Measurements from ENCODE around the gene RAB12.
"Not testable (repeated sequence)": the region's sequence is repeated elsewhere in the genome, so short reads cannot be mapped to it uniquely, and the experiment has no call there.

The RAB12 gene

DNA sequence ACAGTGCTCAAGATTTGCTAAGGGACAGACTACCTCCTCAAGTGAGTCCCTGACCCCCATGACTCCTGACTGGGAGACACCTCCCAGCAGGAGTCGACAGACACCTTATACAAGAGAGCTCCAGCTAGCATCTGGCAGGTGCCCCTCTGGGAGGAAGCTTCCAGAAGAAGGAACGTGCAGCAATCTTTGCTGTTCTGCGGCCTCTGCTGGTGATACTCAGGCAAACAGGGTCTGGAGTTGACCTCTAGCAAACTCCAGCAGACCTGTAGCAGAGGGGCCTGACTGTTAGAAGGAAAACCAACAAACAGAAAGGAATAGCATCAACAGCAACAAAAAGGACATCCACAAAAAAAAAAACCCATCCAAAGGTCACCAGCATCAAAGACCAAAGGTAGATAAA lies 38.1 kb downstream of the RAB12 start:
- DNase-seq (ENCODE audit: low read depth), result not testable (repeated sequence)

DNA sequence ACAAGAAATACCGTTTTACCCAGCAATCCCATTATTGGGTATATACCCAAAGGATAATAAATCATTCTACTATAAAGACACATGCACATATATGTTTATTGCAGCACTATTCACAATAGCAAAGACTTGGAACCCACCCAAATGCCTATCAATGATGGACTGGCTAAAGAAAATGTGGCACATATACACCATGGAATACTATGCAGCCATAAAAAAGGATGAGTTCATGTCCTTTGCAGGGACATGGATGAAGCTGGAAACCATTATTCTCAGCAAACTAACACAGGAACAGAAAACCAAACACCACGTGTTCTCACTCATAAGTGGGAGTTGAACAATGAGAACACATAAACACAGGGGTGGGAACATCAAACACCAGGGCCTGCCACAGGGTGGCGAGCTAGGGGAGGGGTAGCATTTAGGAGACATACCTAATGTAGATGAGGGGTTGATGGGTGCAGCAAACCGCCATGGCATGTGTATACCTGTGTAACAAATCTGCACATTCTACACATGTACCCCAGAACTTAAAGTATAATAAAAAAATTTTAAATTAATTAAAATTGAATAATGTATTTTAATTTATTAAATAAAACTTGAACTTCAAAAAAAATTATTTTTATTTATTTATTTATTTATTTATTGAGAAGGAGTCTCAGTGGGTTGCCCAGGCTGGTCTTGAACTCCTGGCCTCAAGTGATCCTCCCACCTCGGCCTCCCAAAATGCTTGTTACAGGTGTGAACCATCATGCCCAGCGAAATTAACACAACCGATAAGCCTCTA lies 42.4 kb downstream of the RAB12 start:
- DNase-seq (ENCODE audit: low read depth), result not testable (repeated sequence)

DNA sequence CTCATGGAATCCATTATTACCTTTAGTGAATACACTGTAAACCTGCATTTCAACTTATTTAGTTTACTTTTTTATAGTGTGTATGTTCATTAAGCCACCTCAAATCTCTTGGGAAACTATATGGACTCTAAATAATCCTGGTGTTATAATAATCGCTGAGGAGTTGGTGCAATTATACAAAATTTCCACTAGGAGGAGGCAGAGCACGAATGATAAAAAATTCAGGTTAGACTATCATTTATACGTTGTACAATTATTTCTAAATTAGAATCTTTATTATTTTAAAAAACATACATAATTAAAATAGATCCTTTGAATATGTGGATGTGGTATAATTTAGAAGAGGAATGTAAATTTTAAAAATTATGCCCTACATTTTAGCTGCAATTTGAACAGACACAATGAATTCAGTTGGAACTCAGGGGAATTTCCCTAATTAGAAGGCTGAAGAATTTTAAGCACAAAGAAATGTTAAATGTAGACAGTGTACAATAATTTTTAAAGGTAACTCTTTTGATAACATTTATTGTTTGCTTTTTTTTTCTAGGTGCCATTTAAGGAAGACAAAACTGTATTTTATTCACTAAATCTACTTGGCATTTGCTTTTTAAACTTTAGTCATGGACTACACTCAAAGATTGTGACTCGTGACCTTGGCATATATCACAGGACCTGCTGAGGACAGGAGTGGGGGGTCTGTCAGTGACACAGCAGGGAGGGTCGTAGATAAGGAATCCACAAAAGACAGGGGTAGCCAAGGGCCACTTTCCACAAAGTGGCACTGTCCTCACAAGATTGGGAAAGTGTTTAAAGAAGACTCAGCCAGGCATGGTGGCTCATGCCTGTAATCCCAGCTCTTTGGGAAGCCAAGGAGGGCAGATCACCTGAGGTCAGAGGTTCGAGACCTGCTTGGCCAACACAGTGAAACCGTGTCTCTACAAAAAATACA lies 45.5 kb downstream of the RAB12 start:
- DNase-seq (ENCODE audit: low read depth), result no peak

DNA sequence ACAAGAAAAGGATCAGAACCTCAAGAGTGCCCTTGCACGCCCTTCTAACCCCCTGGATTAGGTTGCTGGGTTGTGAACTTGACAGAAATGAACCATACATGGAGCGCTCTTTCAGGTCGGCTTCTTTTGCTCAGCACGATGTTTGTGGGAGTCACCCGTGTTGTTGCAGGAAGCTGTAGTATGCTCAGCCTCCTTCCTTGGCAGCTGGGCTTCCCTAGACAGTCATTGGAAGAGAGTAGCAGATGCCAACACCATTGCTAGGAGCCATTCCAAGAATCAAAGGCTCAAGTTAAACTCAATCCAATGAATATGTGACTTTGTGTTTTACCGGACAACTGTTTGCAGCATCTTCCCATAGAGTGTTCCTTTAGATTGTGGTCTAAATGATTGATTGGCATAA lies 47.0 kb downstream of the RAB12 start:
- no peak for DNase-seq (ENCODE audit: low read depth)

DNA sequence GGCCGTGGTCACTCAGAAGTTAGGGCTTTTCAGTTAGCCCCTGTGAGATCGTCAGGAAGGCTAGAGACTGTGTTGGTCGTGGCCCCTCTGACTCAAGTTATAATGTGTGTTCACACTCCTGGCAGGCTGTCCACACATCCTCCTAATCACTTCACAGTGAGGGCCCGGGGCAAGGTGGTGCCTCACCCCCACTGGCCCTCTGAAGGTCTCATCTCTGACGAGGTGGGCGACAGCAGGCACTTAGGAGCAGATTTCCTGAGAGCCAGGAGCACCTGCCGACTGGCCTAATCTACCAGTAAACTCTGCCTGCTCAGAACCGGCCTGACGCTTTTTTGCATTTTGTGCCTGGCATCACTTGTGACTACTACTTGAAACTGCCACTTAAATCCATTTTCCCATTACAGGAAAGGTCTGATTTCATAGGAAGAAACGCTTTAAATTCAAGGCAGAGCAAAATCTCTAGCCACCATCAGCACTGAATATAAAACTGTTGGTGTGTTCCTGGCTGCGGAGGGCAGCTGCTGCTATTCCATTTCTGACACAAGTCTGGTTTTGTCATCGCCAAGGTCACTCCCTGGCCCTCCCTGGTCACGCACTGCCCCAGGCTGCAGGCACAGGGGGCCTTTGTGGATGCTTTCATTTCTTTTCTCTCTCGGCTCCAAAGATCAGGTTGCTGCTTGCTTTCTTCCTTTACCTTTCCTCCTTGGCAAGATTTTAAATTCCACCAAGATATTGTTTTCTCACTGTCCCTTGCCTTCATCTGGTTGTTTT lies 48.0 kb downstream of the RAB12 start:
- DNase-seq (ENCODE audit: low read depth), result no peak

DNA sequence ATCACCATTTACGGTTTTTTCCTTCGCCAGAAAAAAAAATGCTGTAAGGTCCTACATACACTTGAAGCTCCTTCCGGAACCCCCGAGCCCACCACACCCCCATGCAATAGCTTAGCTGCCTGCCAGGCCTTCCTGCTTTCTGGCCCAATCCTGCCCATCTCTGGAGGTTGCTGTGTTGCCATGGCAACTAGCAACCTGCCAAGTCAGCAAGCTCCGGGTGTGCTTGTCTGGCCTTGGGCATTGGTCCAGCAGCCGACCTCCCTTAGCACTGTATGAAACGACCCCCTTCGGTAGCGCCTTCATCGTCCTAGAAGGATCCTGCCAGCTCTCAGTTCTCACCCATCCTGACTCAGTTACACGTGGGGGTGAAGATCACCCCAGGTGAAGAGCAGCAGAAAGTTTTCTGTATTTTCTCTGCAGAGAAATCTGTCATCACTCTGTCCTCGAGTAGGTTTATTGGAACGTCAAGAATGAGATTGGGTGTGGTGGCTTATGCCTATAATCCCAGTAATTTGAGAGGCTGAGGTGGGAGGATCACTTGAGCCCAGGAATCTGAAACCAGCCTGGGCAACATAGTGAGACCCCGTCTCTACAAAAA lies 48.7 kb downstream of the RAB12 start:
- DNase-seq (ENCODE audit: low read depth), result peak; percentile 54

DNA sequence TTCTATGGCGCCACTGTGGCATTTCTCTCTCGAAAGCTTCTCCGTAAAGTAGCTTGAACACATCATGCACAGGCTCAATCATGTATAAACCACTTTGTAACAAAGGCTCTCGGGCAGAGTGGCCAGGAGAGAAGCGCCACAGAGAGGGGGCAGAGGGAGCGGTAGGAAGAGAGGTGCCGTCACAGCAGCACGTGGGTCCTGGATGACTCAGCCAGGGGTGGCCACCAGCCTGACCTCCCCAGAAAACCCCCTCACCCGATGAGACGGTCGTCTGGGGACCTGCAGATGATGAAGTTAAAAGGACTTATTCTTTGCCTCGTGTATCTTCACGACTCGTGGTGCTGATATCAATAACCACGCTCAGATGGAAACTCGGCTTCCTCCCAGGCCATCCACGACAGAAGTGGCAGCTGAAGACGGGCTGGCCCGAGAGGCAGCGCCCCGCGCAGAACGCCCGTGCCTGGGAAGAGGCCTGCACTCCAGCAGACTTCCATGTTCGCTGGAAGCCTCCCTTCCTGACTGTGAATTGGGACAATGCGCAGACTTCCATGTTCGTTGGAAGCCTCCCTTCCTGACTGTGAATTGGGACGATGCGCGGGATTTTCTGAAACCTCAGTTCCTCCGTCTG lies 49.7 kb downstream of the RAB12 start:
- no peak for DNase-seq (ENCODE audit: low read depth)

DNA sequence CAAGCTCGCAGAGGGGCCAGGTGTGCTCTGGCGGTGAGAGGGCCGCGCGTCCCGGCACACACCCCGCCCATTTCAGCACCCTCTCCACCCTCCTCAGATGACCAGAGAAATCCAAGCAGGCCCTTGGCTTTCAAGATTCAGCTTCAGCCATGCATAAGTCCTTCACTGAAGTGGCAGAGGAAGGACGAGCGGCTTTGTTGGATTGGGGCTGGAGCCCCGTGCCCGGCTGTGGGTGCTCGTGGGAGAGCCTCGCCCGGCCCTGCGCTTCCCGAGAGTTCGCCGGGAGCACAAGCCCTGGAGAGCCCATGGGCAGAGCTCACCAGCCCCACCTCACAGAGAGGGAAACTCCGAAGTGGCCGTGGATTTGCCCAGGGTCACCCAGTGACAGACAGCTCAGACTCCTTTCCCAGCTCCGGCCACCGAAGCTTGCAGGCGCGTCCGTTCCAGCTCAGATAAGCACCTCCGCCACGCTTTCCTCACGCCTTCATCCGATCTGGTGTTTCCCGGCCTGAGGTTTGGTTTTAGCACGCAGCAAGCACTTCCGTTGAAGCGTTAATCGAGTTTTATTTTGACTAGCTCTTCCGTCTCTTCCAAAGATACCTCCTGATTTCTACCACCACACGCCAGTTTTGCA lies 50.5 kb downstream of the RAB12 start:
- DNase-seq (ENCODE audit: low read depth), result no peak

DNA sequence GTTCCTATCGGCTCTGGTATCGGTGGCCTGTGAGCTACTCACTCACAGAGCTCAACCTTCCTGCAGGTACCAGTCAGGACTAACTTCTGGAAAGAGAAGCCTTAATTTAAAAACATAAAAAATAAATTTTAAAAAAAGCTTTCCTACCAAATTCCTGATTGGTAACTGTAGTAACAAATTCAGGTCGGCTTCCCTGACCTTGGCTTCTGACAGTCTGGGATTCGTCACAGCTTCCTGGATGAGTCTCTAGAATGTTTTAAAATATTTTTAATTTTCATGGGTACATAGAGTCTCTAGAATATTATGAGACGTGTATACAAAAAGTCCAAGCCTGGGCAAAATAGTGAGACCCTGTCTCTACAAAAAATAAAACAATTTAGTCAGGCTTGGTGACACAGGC lies 51.1 kb downstream of the RAB12 start:
- DNase-seq (ENCODE audit: low read depth), result peak; percentile 22

DNA sequence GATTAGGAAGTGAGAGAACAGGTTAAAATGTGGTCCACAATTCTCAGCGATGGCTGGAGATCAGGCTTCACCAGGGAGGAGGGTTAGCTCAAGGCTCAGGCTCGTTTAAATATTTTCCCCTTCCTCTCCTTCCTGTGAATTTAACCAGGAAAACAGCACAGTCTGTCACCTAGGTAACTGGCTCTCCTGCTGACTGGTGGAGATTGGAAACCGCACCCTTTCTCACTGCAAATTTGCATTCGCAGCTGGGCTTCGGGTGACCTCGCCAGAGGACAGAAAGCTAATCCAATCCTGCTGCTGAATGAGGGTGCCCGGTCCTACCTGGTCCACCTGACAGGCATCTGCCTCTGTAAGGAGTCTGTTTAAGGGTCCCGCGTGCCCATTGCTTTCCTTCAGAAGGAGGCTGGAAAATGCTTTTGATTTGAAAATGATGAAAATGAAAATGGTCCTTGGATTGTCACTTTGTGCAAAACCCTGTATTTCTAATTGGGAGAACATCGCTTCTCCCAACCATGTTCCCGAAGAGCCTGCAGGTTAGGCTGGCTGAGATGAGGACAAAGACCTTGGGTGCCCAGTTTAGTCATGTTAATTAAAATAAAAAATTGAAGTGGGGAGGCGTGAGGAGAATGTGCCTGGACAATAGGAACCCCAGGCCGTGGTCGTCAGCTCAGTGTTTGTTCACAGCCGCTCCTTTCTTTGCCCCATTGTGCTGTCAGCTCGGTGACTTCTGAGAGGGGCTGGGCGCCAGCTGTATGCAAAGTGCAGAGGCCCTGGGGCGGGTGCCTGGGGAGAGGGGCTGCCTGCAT lies 52.7 kb downstream of the RAB12 start:
- peak; percentile 49 for DNase-seq (ENCODE audit: low read depth)

DNA sequence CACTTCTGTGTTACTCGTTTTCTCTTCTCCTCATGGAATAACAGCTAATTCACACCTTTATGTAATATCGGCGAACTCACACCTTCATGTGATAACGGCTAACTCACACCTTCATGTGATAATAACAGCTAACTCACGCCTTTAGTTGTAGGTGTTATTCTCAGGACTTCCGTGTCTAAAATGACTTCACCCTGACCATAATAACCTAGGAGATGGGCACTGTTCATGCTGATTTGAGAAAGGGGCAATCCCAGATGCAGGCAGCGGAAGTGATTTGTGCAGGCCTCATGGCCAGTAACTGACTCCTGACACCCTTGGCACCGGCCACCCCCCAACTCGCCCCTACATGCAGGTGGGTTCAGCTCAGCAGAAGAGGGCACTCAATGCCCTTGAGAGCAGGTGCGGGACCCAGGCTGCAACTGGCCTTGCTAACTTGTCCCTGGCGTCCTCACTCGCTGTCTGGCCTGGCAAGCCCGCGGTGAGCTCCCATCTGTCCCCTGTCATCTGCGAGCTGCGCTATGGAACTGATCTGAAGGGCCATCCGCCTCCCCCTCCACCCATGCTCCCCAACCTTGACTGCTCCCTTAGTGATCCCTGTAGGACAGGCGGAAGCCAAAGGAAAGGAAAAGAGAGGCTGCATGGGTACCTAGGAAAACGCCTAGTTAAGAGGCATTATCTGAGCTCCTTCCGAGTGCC lies 53.5 kb downstream of the RAB12 start:
- no peak for DNase-seq (ENCODE audit: low read depth)

DNA sequence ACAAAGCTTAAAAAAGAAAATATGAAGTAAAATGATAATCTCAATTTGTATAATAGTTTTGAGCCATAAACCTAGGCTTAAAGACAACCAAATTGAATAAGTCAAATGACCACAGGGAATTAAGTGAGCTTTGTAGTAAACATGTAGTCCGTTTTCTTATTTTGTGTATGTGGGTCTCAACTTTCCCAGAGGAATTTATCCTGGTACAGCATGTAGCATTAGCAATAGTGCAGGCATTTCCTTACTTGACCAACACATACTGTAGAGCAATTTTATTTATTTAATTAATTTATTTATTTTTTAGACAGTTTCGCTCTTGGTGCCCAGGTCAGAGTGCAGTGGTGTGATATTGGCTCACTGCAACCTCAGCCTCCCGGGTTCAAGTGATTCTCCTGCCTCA lies 58.6 kb downstream of the RAB12 start:
- peak; percentile 81 for DNase-seq (ENCODE audit: low read depth)

DNA sequence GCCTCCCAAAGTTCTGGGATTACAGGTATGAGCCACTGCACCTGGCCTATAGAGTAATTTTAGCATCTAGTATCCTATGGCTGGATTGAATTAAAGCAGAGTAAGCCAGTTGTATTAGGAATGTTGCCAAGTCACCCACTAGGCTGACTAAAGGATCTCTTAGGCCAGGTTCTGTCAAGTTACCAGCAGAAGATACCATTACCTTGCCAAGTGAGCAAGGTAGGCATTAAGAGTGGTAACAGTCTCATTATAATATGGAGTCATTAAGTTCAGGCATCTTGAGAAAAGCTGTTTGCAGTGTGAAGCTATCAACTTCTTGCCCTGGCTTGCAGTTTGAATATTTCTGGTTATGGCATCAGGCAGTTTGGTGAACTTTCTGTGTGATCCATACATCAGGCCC lies 59.1 kb downstream of the RAB12 start:
- DNase-seq (ENCODE audit: low read depth), result peak; percentile 31

DNA sequence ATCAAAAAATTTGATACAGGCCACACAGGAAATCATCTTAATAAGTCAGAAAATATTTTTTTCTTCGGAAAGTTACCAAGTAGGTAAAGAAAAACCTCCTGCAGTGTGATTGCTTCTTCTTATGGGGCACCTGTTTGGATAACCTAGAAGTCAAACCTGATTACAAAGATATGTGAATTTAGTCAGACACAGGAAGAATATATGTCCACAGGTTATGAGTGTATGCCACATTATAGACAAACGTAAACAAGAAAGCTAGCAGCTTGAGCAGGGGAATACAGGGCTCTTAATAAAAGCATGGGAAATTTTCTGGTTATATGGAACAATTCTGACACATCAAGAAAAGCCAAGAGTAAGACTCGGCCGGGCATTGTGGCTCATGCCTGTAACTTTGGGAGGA lies 60.3 kb downstream of the RAB12 start:
- no peak for DNase-seq (ENCODE audit: low read depth)

DNA sequence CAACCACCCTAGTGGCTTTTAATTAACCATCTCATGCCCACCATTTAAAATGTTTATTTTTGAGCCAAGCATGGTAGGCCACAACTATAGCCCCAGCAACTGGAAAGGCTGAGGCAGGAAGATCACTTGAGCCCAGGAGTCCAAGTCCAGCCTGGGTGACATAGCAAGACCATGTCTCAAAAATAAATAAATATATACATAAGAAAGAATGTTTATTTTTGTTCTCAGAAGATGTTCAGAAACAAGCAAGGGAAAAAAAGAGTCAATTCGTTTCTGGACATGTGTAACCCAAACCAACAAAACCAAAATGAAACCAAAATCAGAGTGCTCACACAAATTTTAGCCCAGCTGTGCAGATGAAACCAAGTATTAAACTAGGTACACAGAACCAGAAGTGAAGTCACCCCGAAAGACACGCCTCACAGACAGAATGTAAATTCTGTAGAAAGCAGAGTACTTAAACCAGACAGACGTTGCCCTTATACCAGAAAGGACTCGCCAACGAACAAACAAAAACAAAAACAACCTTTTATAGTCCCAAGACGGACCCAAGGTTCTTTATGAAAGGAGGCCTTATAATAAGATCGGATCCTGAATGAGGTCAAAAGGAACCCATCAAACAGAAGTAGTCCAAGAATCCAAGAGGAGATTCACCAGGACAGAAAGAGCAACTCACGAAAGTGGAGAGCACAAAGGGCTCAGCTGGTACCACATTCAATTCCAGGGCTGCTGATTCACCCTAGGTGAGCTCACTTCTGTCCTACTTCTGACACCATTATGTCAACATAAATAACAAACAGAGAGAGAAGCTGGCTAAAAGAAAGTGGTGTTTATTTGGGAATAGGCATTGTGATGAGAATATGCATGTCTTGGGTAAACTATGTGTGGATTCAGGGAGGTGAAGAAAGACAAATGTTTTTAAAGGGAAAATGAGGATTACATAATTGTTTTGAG lies 64.3 kb downstream of the RAB12 start:
- DNase-seq (ENCODE audit: low read depth), result no peak

DNA sequence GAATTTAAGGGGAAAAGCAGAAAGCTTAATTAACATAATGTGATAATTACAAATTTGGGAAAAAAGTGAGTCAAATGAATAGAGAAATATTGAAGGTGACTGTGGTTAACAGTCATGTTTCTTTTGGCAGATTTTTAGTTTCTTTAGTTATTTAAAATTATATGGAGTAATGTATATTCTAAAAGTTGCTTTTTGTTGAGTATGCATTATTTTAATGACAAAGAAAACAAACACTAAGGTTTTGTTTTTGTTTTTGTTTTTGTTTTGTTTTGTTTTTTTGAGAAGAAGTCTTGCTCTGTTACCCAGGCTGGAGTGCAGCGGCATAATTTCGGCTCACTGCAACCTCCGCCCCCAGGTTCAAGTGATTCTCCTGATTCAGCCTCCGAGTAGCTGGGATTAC lies 65.8 kb downstream of the RAB12 start:
- no peak for DNase-seq (ENCODE audit: low read depth)

DNA sequence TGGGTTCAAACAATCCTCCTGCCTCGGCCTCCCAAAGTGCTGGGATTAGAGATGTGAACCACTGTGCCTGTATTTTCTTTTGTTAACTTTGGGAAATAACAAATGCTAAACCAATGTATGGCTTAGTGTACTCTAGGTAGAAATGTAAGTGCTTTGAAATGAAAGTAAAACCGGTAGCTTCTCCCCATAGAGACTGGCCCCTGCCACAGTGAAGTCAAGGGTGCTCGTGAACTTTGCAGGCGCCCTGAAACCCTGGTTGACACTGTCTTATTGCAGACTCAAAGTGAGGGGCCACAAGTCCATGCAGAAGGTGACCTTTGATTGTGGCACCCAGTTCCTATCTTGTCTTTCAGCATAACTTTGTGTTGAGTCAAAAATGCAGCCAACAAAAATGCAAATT lies 72.0 kb downstream of the RAB12 start:
- DNase-seq (ENCODE audit: low read depth), result no peak

DNA sequence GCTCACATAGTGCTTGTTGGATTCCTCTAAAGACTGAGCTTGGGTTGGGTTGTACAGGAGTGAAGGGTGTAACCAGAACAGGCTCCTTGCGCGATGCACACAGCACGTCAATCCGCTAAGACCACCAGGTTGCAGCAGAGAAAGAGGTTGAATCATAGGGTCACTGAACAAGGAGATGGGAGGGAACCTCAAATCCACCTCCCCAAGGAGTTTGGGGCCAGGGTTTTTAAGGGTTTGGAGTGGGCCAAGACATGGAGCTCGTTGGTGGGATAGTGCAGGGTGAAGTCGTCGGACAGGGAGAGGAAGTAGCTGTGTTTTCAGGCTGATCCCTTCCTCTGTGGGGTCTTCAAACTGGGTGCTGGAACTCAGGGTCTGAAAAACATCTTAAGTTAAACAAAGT lies 75.3 kb downstream of the RAB12 start:
- DNase-seq (ENCODE audit: low read depth), result no peak

Data from iris pigment epithelial cell (primary cell).